Measurements from ENCODE around the gene C12orf75. TPM values are rescaled to one million over a fixed set of nuclear protein-coding genes. Genes with fewer than 3 reads are reported as not detected.

Gene C12orf75
- total RNA-seq, 1 donor from 2014 or later, result 1.2 TPM

DNA sequence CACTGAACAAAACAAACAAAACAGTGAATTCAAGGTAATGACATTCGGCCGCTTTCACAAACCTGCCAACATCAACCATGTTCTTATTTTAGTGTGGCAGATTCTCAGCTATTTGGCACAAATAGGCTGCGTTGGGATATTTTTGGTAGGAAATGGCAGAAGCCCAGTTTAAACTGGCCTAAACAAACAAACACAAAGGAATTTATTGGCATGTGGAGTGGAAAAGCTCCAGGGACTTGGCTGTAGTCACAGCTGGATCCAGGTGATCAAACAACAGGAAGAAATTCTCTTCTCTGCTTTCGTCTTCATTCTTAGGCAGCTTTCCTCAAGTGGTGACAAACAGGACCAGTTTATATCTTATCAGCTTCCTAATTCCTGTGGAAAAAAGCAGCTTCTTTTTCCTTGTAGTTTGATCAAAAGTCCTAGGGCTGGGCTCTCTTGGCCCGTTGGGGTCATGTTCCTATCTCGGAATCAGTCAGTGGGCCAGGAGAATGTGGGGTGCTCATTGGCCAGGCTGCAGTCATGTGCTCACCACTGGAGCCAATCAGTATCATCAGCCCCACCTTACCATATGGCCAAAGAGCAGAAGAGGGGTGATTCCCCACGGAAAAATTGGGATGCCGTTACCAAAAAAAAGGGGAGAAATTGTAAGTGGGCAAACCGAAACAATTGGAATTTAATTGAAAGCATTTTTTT, 22.6 kb downstream of the C12orf75 start:
- no peak for ATAC-seq
- intact Hi-C loops (cut with DNase I), result no loop called here
- no peak for DNase-seq (ENCODE audit: missing footprints)

DNA sequence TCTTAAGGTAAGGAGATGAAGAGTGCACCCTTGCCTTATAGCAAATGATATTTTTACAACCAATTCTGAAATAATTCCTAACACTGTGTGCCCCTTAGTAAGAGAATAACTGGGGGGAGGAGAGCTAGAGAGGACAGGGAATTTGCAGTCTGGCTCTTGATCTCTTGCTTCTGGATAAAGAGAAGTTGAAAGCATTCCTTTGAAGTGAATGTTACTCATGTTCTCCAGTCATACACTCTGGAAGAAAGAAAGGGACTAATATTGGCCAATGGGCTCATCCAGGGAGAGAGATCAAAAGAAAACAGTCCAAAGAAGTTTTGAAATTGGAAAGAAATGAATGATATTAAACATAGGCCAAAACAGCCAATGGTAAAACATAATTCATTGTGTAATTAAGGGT, 25.3 kb downstream of the C12orf75 start:
- ATAC-seq, result no peak
- no peak for DNase-seq (ENCODE audit: missing footprints)
- intact Hi-C loops (cut with DNase I), result no loop called here

DNA sequence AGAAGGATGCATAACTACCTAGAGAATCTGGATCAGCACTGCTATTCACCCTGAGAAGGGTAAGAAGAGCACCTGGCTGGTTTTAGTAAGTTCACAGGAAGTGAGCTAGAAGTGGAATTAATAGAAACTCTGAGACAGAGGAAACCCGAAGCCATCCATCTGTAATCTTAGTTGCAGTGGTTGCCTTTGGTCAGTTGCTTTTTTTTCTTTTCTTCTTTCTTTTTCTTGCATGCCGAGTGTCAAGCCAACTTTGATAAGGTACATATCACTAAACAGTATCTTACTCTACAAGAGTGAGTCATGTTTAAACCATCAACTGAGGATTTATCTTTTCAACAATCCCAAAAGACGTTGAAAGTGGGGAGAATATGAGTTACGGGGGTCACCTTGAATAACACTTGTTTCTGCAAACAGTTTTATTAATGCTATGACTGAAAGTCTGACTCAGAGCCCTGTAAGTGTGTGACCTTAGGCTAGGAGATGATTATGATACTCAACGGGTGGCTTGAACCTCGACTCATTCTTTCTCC, 26.7 kb downstream of the C12orf75 start:
- no peak for ATAC-seq
- intact Hi-C loops (cut with DNase I), result no loop called here
- no peak for DNase-seq (ENCODE audit: missing footprints)

- ATAC-seq, result peak; percentile 59
- DNase-seq (ENCODE audit: missing footprints), result no peak
- intact Hi-C loops (cut with DNase I), result no loop called here
Measured at GRCh38 chr12:105358789-105359188, 28.3 kb downstream of the C12orf75 start.

- intact Hi-C loops (cut with DNase I), result no loop called here
- DNase-seq (ENCODE audit: missing footprints), result no peak
- no peak for ATAC-seq
Measured at GRCh38 chr12:105359856-105360255, 29.4 kb downstream of the C12orf75 start.

GRCh38 chr12:105363890-105364289, 33.4 kb downstream of the C12orf75 start:
- DNase-seq (ENCODE audit: missing footprints) (no peak), ATAC-seq (no peak)
- intact Hi-C loops (cut with DNase I), result no loop called here

DNA sequence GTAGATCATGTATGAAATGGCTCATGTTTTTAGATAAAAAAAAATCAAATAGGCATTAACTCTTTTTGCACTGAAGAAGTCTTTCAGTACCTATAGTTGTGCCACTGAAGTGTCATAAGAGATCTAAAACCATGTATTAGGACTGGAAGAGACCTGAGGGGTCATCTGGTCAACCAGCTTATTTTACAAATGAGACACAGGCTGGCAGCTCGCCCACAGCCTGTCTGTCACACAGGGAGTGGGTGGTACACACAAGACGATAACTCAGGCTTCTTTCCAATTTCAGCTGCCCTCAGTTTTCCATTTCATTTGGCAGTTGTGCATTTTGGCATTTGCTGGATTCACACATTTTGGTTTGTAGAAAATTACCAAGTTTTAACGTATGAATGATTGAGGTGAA, 34.7 kb downstream of the C12orf75 start:
- DNase-seq (ENCODE audit: missing footprints) (no peak), ATAC-seq (no peak)
- intact Hi-C loops (cut with DNase I), result no loop called here

GRCh38 chr12:105368047-105368646, 37.7 kb downstream of the C12orf75 start:
- intact Hi-C loops (cut with DNase I), result no loop called here
- ATAC-seq (no peak), DNase-seq (ENCODE audit: missing footprints) (no peak)

GRCh38 chr12:105369014-105369413, 38.5 kb downstream of the C12orf75 start:
- ATAC-seq, result no peak
- no peak for DNase-seq (ENCODE audit: missing footprints)
- intact Hi-C loops (cut with DNase I), result no loop called here

DNA sequence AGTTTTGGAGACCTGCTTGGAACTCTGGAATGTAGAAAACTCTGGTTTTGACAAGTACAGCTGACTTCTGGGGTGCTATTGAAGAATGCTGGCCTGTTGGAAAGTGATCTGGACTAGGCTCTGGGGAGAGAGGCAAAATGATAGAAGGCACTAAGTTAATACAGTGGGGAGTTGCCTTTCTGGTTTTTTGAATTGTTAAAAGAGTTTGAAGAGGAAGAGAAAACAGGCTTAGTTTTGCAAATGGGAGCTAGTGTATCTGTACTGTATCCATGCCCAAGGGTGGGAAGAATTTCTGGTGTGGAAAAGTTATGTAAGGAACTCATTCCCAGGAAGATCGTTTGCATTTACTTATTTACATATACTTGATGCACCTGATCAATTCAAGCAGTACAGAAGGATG, 43.8 kb downstream of the C12orf75 start:
- intact Hi-C loops (cut with DNase I), result no loop called here
- no peak for DNase-seq (ENCODE audit: missing footprints)
- ATAC-seq, result no peak

DNA sequence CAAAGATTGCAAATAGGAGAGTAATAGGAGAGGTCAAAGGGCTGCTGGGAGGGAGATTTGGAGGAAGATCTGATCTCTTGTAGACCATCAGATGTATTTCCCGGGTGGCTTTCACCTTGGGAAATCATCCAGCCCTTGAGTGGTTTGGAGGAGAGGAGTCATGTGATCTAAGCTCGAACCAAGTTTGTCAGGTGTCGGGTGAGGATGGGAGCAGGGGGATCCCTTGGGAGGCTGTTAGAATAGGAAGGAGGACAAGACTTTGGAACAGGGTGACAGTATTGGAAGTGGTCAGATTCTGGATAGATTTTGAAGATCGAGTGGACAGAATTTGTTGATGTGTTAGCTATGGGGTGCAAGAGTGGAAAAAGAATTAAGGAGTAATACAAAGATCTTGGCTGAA, 46.6 kb downstream of the C12orf75 start:
- no peak for ATAC-seq
- DNase-seq (ENCODE audit: missing footprints), result no peak
- intact Hi-C loops (cut with DNase I), result no loop called here

GRCh38 chr12:105378911-105379310, 48.4 kb downstream of the C12orf75 start:
- intact Hi-C loops (cut with DNase I), result no loop called here
- no peak for ATAC-seq
- no peak for DNase-seq (ENCODE audit: missing footprints)

GRCh38 chr12:105382771-105383622, 52.5 kb downstream of the C12orf75 start:
- no peak for DNase-seq (ENCODE audit: missing footprints)
- ATAC-seq, result peak; percentile 67
- intact Hi-C loops (cut with DNase I), result loop anchor here (5.0 kb wide), 1 partner anchor 101 kb away; no protein-coding TSS in a partner anchor

DNA sequence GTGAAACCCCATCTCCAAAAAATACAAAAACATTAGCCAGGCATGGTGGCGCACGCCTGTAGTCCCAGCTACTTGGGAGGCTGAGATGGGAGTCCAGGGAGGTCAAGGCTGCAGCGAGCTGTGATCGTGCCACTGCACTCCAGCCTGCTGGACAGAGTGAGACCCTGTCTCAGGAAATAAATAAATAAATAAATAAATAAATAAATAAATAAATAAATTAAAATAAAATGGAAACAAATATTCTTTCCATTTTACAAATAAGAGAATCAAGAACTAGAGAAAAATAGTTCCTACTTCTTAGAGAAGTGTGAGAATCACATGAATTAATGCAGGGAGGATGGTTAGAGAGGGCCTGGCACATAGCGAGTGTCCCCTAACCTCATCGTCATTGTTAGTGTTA, 53.7 kb downstream of the C12orf75 start:
- ATAC-seq (no peak), DNase-seq (ENCODE audit: missing footprints) (no peak)
- intact Hi-C loops (cut with DNase I), result loop anchor here (5.0 kb wide), 1 partner anchor 102 kb away; no protein-coding TSS in a partner anchor

DNA sequence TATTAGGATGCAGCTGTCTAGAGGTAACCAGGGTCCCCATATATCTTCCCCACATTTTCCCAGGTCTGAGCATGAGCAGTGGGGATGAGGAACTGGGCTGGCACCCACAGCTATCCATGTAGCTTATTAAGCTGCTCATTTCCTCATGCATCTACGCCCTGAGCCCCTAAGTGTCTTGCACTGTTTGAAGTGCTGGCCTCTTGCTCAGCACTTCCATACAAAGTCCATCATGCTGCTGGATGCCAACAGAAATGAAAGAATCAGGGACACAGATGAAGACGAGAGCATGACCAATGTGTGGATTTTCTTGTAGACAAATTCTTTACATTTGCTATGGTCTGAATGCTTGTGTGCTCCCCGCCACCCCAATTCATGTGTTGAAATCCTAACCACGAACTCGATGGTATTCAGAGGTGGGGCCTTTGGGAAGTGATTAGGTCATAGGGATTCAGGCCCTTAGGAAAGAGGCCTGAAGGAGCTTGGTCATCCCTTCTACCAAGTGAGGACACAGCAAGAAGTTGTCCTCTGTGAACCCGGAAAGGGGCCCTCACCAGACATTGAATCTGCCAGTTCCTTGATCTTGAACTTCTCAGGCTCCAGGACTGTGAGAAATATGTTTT, 54.5 kb downstream of the C12orf75 start:
- intact Hi-C loops (cut with DNase I), result loop anchor here (5.0 kb wide), 1 partner anchor 103 kb away; no protein-coding TSS in a partner anchor
- no peak for DNase-seq (ENCODE audit: missing footprints)
- ATAC-seq, result no peak

- ATAC-seq (no peak), DNase-seq (ENCODE audit: missing footprints) (no peak)
- intact Hi-C loops (cut with DNase I), result no loop called here
Measured at GRCh38 chr12:105386431-105386830, 55.9 kb downstream of the C12orf75 start.

DNA sequence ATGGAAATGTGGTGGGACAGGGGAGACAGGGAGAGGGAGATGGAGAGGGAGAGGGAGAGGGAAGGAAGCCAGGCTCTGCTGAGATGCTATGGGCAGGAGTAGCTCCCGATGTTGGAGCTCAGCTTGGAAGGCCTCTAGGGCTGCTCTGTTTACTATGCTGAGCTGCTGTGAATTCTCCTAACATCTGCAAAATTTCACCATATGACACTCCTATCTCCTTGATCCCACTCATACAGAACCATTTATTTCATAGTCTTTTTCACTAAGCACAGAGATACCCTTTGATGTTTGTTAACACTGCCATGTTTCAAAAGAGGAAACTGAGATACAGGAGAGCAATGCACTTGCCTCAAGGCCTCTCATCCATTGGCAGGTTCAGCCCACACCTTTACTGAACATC, 60.7 kb downstream of the C12orf75 start:
- intact Hi-C loops (cut with DNase I), result no loop called here
- ATAC-seq, result no peak
- DNase-seq (ENCODE audit: missing footprints), result no peak

GRCh38 chr12:105393587-105393986, 63.1 kb downstream of the C12orf75 start:
- DNase-seq (ENCODE audit: missing footprints), result no peak
- no peak for ATAC-seq
- intact Hi-C loops (cut with DNase I), result no loop called here

DNA sequence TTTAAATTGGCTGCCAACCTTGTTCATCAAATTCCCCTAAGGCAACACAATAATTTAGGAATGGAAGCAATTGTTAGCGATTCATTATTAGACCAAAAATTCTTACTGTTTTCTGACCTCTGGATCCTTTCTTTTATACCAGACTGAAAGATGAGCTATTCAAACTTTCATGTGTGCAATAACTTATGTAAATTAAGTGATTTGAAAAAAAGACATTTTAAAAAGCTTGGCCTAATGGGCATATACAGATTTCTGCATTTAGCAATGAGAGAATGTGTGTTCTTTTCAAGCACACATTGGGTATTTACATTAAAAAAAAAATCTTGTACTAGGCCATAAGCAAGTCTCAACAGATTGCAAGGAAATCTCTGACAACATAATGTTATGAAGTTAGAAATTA, 65.5 kb downstream of the C12orf75 start:
- ATAC-seq (no peak), DNase-seq (ENCODE audit: missing footprints) (no peak)
- intact Hi-C loops (cut with DNase I), result no loop called here
